Activated CD4-positive, alpha-beta T cell treated with anti-CD3 and anti-CD28 coated beads for 24 hours (primary cell): ENCODE data around the gene COQ7.

Experiments
- DNase-seq, 2 donors: peaks; one replicate each; pipeline ENCODE4 v3.0.0-alpha.2; 2020; ENCODE audit warnings: low read depth in 2 of 2

COQ7 gene

DNA sequence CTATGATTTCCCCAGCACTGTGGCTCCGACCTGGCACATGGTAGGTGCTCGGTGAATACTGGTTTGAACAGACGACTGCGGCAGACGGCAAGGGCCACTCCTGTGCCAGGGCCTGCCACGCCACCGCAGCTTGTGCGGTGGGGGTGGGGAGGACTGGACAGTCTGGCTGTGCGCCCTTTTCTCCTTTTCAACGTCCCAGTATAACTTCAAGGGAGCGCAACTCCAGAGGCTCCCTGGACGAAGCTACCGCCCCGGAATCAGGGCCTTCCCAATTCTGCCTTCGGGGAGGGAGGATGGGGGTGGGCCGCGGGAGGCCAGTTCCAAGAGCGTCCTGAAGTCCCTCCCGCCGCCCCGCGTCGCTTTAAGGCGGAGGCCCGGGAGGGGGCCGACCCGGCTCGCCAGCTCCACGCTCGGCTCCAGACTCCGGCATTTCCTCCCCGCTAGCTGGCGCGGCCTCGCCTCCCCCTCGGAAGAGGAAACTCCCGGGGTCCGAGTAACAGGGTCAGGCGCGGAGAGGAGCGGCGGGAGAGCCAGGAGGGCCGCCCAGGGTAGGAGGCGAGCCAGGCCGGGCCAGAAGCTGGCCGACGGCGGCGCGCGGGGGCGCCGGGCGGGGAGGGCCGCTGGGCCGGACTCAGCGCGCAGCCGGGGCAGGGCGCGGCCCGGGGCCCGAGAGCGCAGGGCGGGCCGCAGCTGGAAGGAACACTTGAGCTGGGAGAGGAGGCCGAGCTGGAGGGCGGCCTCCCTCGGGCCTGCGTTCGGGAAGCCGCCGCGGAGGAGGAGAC is 46.4 kb downstream of the COQ7 start, which contains the start of gene ITPRIPL2:
TSS of gene ITPRIPL2 (plus strand) at position 388 of the 782 bp plus-strand sequence. CDS start 498 bp downstream, outside the sequence.
- no peak for DNase-seq

DNA sequence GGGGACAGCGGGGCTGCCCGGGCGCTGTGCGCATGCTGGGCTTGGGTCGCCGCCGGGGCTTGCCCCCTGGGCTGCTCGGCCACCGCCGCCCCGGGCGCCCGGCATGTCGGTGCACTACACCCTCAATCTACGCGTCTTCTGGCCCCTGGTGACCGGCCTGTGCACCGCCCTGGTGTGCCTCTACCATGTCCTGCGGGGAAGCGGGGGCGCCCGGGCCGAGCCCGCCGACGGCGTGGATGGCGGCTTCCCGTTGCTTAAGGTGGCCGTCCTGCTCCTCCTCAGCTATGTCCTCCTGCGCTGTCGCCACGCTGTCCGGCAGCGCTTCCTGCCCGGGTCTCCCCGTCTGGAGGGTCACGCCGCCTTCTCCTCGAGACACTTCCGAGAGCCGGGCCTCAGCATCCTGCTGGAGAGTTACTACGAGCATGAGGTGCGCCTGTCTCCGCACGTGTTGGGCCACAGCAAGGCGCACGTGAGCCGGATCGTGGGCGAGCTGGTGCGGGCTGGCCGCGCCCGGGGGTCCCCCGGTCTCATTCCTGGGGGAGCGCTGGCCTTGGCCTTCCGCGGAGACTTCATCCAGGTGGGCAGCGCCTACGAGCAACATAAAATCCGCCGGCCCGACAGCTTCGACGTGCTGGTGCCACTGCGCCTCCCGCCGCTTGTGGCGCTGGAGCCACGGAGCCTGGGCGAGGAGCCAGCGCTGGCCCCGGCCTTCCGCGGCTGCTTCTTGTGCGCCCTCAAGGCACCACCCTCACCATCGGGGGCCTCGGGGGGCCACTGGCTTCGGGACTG is 47.1 kb downstream of the COQ7 start:
- DNase-seq, result no peak

DNA sequence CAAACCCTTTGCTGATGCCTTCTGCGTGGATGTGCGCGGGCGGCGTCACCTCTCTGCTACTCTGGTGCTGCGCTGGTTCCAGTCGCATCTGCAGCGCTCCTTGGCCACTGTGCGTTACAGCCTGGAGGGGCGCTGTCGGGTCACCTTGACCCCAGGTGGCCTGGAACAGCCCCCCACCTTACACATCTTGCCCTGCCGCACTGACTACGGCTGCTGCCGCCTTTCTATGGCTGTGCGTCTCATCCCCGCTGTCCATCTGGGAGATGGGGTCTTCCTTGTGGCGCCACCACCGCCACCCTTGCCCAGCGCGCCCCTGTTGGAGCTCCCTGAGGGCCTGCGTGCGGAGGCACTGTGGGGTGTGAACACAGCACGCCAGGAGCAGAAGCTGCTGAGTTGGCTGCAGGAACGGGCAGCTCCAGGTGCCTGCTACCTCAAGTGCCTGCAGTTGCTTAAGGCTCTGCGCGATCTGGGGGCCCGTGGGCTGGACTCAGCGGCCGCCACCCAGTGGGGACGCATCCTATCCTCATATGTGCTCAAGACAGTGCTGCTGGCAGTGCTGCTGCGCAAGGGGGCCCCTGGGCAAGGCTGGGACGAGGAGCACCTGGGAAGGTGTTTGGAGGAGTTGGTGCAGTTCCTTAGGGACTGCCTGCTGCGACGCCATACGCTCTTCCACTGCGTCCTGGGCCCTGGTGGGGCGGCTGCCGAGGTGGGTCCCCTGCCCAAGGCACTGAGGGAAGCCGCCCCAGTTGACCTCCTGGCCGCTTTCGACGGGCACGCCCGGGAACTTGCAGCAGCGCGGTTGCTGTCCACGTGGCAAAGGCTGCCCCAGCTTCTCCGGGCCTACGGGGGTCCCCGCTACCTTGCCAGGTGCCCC is 48.0 kb downstream of the COQ7 start:
- DNase-seq, result no peak

DNA sequence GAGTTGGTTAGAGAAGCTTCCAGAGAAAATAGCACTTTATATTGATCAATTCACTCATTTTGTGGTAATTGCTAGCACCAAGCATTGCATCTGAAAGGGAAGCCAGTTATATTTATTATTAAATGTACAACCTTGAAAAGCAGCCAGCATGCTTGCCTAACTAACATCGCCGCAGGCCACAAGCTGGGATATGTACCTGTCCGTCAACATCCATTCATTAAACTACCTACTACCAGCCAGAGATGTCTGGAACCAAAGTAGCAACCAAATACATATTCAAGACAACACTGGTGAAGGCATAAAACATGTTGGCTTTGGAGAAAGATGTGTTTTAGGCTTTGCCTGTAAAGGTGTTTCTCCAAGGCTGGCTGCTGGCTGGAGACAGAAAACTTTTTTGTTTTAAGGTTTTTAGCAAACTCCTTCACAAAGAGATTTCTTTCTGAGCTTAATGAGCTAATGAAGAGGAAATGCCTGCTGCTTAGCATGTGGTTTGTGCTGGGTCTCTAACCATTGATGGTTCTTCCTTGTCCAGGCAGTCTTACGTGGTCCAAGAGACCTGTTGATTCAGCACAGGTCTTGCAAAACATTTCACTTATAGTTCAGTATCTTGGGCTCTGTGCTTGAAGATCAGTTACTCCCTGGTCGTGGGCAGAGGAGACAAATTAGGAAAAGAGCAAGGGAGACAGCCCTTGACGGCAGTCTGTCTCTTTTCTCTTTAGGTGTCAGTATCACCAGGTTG is 49.5 kb downstream of the COQ7 start:
- no peak for DNase-seq

DNA sequence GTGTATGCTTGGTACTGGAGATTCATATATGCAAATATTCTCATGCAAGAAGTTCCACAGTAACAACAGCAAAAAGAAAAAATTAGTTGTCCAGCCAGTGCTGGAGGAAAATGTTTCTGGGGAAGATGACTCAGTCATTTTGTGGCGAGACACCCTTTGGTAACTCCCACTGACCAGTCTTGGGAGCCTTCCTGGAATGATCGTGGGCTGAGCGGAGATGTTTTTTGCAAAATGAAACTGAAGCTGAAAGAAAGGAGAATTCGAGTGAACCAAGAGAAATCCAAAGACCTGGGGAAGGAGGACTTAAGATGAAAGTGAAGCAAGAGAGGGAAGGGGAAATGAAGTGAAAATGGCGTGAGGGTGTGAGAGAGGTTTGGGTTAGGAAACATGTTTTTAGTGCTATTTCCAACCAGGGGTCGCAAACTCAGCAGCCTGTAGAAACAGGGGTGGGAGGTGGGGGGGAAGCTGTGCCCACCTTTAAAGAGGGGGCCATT is 51.6 kb downstream of the COQ7 start:
- DNase-seq, result no peak

DNA sequence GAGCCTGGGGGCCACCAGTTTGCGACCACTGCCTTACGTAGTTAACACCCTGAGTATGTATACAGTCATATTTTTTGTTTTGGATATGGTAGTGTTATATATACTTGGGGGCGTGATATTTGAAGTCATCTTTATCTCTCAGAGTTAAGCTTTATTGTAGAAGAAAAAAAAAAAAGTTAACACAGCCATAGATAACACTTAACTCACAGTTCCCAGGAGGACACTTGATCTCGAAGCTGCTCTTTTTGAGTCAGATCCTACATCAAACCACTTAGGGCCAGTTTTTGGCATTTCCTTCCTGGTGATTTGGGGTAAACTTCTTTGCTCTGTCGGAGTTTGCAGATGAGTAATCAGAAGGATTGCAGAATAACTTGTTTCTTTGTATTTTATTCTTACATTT is 52.1 kb downstream of the COQ7 start:
- no peak for DNase-seq

DNA sequence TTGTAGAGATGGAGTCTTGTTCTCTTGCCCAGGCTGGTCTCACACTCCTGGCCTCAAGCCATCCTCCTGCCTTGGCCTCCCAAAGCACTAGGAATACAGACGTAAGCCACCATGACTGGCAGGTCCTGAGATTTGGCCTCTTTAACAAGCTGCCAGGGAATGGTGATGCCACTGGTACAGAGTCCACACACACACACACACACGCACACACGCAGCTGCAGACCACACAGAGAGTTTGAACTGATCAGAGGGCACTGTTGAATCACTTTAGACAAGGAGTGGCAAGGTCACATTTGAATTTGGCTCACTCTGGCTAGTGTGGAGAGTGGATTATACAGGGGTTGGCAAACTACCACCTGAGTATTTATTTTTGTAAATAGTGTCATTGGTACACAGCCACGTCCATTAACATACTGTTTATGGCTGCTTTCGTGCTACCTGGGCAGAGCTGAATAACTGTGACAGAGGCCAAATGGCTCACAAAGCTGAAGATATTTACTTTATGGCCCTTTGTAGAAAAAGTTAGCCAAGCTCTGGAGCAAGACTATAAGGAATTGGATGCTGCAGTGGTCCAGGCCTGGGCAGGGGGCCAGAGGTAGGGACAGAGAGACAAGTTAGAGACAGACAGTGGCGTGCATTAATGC is 56.2 kb downstream of the COQ7 start:
- DNase-seq, result no peak

DNA sequence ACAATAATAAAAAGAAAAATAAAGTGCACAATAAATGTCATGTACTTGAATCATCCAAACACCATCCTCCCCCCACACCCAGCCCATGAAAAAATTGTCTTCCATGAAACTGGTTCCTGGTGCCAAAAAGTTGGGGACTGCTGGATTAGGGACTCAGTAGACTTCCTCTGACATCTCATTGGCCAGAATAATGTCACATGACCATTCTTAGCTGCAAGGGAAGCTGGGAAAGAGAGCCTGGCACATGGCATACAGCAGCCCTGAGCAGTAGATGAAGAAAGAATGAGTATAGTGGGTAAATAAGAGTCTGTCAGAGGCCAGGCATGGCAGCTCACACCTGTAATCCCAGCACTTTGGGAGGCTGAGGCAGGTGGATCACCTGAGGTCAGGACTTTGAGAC is 58.9 kb downstream of the COQ7 start:
- DNase-seq, result no peak

DNA sequence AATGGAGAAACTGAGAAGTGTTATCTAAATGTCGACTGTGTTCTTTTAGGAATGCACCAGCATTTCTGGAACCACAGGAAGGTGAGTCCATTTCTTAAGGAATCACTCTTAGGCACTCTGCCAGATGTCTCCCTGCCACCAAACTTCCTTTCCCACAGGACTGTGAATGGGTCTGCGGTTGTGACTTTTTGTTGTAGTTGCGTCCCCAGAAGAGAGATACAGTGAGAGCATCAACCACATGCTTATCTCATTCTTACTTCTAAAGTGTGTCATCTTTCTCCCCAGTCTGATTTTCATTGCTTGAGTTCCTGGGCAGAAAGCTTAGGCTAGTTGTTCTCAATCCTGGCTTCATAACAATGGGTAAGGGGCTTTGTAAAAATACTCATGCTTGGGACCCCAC is 59.8 kb downstream of the COQ7 start:
- no peak for DNase-seq

DNA sequence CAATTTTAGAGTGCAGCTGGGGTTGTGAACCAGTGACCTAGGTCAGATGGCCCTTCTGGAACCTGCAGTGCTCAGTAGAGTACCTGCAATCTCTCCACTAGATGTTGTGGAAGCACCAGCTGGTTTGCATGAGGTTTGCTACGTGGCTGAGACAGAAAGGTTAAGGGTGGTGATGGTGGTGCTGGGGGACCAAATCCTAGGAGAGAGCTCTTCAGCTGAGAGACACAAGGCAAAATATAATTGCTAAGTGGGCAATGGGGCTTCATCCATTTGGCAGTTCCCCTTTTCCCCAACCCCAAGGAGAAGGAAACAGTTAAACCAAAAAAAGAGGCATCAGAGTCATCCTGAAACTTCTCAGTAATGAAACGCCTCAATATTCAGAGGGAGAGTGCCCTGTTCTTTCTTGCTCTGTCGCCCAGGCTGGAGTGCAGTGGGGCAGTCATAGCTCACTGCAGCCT is 60.3 kb downstream of the COQ7 start:
- DNase-seq, result no peak

DNA sequence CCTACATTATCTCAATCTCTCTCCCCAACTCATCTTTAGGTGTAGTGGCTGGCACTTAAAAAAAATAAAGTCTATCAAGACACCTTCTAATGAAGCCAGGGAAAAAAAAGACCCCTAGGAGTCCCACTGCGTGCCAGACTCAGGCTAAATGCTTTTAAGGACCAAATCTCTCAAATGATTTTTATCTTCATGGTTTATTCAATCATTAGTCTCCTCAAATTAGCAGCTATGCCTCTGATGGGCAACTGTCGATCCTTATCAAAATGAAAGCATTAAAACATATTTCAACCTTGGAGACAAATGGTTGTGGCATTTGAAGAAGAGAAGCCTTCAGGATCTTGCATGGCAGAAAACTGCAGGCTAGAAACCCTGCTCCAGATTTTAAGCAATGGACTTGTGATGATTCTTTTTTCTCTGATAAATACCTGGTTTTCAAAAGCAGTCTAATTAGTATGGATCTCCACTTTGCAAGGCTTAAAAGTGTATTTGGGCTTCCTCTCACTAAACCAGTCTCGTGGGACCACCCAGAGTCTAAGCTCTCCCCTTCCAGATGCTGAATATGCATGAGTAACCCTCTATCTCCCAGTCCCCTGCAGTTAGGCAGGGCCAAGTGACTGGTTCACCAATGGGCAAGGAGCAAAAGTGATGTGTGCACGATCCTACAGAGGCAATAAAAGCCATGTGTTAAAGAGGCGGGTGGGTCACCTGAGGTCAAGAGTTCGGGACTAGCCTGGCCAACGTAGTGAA is 61.2 kb downstream of the COQ7 start:
- no peak for DNase-seq
